NCI-H82 treated with DMSO at 0.1 percent for 48 hours (cell line): ENCODE results near the gene LIMA1.
"Not testable (repeated sequence)": the region's sequence is repeated elsewhere in the genome, so short reads cannot be mapped to it uniquely, and the experiment has no call there.

ENCODE experiments used
- DNase-seq: peaks from one replicate; lab custom pipeline; 2025; ENCODE audit not compliant: unreplicated experiment; lab: John Stamatoyannopoulos, UW

Gene LIMA1

DNA sequence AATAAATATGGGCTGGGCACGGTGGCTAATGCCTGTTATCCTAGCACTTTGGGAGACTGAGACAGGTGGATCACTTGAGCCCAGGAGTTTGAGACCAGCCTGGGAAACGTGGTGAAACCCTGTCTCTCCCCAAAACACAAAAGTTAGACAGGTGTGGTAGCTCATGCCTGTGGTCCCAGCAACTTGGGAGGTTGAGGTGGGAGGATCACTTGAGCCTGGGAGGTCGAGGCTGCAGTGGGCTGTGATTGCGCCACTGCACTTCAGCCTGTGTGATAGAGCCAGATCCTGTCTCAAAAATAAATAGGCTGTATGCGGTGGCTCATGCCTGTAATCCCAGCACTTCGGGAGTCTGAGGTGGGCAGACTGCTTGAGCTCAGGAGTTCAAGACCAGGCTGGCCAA is 135.3 kb downstream of the LIMA1 start:
- DNase-seq, result not testable (repeated sequence)

DNA sequence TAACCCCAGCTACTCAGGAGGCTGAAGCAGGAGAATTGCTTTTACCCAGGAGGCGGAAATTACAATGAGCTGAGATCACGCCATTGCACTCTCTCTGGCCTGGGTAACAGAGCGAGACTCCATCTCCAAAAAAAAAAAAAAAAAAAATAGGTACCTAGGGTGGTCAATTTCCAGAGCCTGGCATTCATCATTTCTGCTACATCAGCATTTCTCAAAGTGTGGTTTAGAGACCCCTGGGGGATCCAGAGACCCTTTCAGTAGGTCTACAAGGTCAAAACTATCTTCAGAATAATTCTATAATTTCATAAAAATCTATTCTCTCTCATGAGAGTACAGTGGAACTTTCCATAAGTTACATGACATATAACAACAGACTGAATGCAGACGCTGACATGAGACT is 136.0 kb downstream of the LIMA1 start:
- DNase-seq, result no peak

DNA sequence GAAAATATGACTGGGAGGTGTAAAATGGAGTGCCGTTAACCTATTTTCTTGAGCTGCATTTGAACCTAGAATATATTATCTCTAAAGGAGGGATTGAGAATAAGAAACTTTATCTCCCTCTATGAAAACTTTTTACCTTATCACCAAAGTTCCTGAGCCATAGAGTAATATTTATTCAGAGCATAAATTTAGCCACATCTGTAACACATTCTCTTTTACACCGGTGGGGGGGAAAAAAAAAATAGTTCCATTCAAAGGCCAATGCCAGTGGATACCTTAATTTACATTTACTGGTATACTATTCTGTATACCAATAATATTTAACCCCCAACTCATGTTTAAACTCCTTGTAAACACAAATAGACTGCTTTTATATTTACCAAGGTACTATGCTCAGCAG is 137.9 kb downstream of the LIMA1 start:
- no peak for DNase-seq

- no peak for DNase-seq
Observed at GRCh38 chr12:50142993-50143392, 140.3 kb downstream of the LIMA1 start.

DNA sequence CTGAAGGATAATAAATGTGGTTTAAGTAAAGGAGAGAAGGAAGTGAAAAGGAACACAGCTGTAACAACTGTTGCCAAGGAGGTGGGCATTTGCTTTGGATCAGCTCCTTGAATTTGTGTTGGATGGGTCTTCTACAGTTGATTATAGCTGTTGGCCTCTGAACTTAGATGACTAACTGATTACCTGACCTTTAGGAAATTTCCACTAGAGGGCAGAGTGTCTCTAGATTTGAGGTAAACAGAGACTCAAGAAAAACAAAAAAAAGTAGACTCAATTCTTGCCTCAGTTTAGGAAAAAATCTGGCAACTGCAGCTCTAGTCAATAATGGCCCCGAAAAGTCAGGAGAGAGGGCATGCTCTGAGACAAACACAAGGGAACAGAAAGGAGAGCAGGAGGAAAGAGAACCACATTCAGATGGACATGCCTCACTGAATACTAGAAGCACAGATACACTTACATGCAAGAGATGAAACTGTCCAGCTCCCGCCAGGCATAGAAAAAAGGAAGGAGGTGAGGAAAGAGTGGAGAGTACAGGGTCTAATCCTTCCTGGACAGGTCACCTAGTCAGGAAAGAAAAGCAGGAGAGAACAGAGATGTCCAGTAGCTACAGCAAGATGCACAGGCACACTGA is 150.7 kb downstream of the LIMA1 start:
- peak; percentile 40 for DNase-seq

DNA sequence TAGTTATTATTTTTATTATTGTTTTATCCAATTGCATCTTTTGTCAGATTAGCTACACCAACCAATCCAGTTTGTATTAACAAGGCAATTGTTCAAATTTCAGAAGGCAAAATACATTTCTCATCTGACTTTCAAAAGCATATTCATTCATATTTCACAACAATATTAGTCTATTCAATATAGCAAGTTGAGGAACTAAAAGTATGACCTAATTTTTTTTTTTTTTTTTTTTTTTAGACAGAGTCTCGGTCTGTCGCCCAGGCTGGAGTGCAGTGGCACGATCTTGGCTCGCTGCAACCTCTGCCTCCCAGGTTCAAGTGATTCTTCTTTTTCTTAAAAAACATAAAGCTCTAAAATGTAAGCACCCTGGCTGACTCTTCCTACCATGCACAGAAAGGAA is 154.0 kb downstream of the LIMA1 start:
- DNase-seq, result no peak

- no peak for DNase-seq
Observed at GRCh38 chr12:50127546-50127945, 155.8 kb downstream of the LIMA1 start.
